H1 (cell line): ENCODE results near the gene AHDC1. TPM values are rescaled to one million over a fixed set of nuclear protein-coding genes. Genes with fewer than 3 reads are reported as not detected.

ENCODE experiments used
- CTCF ChIA-PET: fragments of 300-600 bp; sonication (Branson Sonifier 250); formaldehyde crosslinking; loops from one replicate; lab custom pipeline; 2021; ENCODE audit not compliant: partially characterized antibody; lab: Charles Lee
- POLR2A ChIA-PET: fragments of 300-600 bp; sonication (Branson Sonifier 250); formaldehyde crosslinking; loops from one replicate; lab custom pipeline; 2021; ENCODE audit warnings: inconsistent platforms; ENCODE audit not compliant: partially characterized antibody; lab: Charles Lee
- DNase-seq, 2 experiments: peaks; one replicate each; pipeline versions ENCODE4 v3.0.0 to v3.0.0-alpha.2; 2010 to 2022; ENCODE audit warnings: low spot score in 2 of 2, low read depth in 1 of 2, mixed read lengths in 1 of 2
- FAIRE-seq: peaks from 2 replicates; lab custom pipeline; 2011; peaks lifted over from hg19 to GRCh38; lab: Jason Lieb, UNC
- H2AFZ ChIP-seq: 2 replicates; pipeline ENCODE4 v1.8.1; 2012; ENCODE audit warnings: low read length, inconsistent platforms
- H2AK5ac ChIP-seq: 2 replicates; pipeline ENCODE4 v1.6.1; 2013; ENCODE audit warnings: low read depth, low read length
- H2BK120ac ChIP-seq: replicated peaks from 2 replicates; pipeline ENCODE3; 2013; ENCODE audit warnings: low read depth, low read length, inconsistent platforms
- H2BK12ac ChIP-seq: 2 replicates; pipeline ENCODE4 v1.6.1; 2013; ENCODE audit warnings: low read depth, low read length
- H2BK15ac ChIP-seq: 2 replicates; pipeline ENCODE4 v1.6.1; 2013; ENCODE audit warnings: low read length
- H2BK20ac ChIP-seq: 2 replicates; pipeline ENCODE4 v1.6.1; 2013; ENCODE audit warnings: low read length
- H2BK5ac ChIP-seq: 2 replicates; pipeline ENCODE4 v1.6.1; 2013; ENCODE audit warnings: low read depth, low read length
- H3K14ac ChIP-seq: 2 replicates; pipeline ENCODE4 v1.6.1; 2013; ENCODE audit warnings: inconsistent platforms; ENCODE audit not compliant: insufficient read length
- H3K18ac ChIP-seq: 2 replicates; pipeline ENCODE4 v1.6.1; 2013; ENCODE audit warnings: low read length; ENCODE audit errors: extremely low read depth
- H3K23ac ChIP-seq: 2 replicates; pipeline ENCODE4 v1.6.1; 2013; ENCODE audit warnings: inconsistent platforms; ENCODE audit not compliant: insufficient read length
- H3K23me2 ChIP-seq: 2 replicates; pipeline ENCODE4 v1.6.1; 2013; ENCODE audit warnings: low read depth, low read length
- H3K27ac ChIP-seq: 2 replicates; pipeline ENCODE4 v1.6.1; 2011; ENCODE audit warnings: low read depth, low read length, inconsistent platforms
- H3K27me3 ChIP-seq, 4 experiments: replicated peaks in 1 of 4; 1 replicate in 1 of 4; 2 replicates in 3 of 4; pipeline versions ENCODE4 v1.6.1 to v1.8.1; 2011 to 2013; ENCODE audit warnings: low read length in 3 of 4, mild to moderate bottlenecking in 3 of 4, inconsistent platforms in 2 of 4, mixed read lengths in 2 of 4, moderate library complexity in 1 of 4; ENCODE audit not compliant: control insufficient read depth in 3 of 4, insufficient read depth in 3 of 4; ENCODE audit errors: extremely low read depth in 1 of 4
- H3K36me3 ChIP-seq, 4 experiments: 2 replicates each; pipeline versions ENCODE4 v1.6.1 to v1.8.1; 2011 to 2013; ENCODE audit warnings: mild to moderate bottlenecking in 4 of 4, low read length in 3 of 4, moderate library complexity in 2 of 4, control low read depth in 1 of 4, inconsistent platforms in 1 of 4; ENCODE audit not compliant: insufficient read depth in 4 of 4, control insufficient read depth in 2 of 4
- H3K4ac ChIP-seq: replicated peaks from 2 replicates; pipeline ENCODE3; 2013; ENCODE audit warnings: low read length, low read depth, mixed read lengths, inconsistent platforms; ENCODE audit not compliant: insufficient read length
- H3K4me1 ChIP-seq, 4 experiments: replicated peaks in 1 of 4; 1 replicate in 1 of 4; 2 replicates in 3 of 4; pipeline versions ENCODE4 v1.6.1 to v1.8.1; 2011 to 2013; ENCODE audit warnings: low read length in 3 of 4, inconsistent platforms in 2 of 4, mixed read lengths in 1 of 4; ENCODE audit not compliant: insufficient read depth in 4 of 4, control insufficient read depth in 3 of 4
- H3K4me2 ChIP-seq, 2 experiments: 2 replicates each; pipeline versions ENCODE4 v1.6.1 to v1.8.1; 2011 to 2013; ENCODE audit warnings: low read depth in 2 of 2, low read length in 2 of 2, control low read depth in 1 of 2, inconsistent platforms in 1 of 2, mild to moderate bottlenecking in 1 of 2; ENCODE audit not compliant: insufficient read depth in 1 of 2
- H3K4me3 ChIP-seq, 4 experiments: fragments of 200-600, 300-600 bp in 1 of 4; sonication (generic), shearing (Covaris generic), sonication (Bioruptor Twin) in 1 of 4; 2 replicates each; pipeline versions ENCODE4 v1.5.1 to v1.8.1; 2011 to 2016; ENCODE audit warnings: low read length in 4 of 4, low read depth in 3 of 4, control low read depth in 2 of 4, inconsistent platforms in 2 of 4, mild to moderate bottlenecking in 2 of 4, mixed read lengths in 1 of 4, moderate library complexity in 1 of 4; ENCODE audit not compliant: insufficient read depth in 2 of 4; ENCODE audit errors: extremely low read depth in 1 of 4
- H3K56ac ChIP-seq: replicated peaks from 2 replicates; pipeline ENCODE3; 2013; ENCODE audit warnings: low read depth, mild to moderate bottlenecking, mixed read lengths, low read length, inconsistent platforms; ENCODE audit not compliant: insufficient read length
- H3K79me1 ChIP-seq: 2 replicates; pipeline ENCODE4 v1.6.1; 2013; ENCODE audit warnings: low read depth, low read length, control low read depth
- H3K79me2 ChIP-seq, 2 experiments: 2 replicates each; pipeline versions ENCODE4 v1.6.1 to v1.8.1; 2012 to 2013; ENCODE audit warnings: low read length in 2 of 2, mild to moderate bottlenecking in 2 of 2, inconsistent platforms in 1 of 2; ENCODE audit not compliant: insufficient read depth in 2 of 2, control insufficient read depth in 1 of 2
- H3K9ac ChIP-seq, 4 experiments: replicated peaks in 1 of 4; 1 replicate in 1 of 4; 2 replicates in 3 of 4; pipeline versions ENCODE4 v1.6.1 to v1.8.1; 2011 to 2013; ENCODE audit warnings: low read depth in 3 of 4, low read length in 3 of 4, control low read depth in 2 of 4, mild to moderate bottlenecking in 2 of 4, moderate library complexity in 2 of 4, inconsistent platforms in 1 of 4; ENCODE audit errors: extremely low read depth in 1 of 4
- H3K9me3 ChIP-seq, 2 experiments: 2 replicates each; pipeline versions ENCODE4 v1.6.1 to v1.8.1; 2012 to 2013; ENCODE audit warnings: mild to moderate bottlenecking in 2 of 2, moderate library complexity in 2 of 2, control low read depth in 1 of 2, inconsistent platforms in 1 of 2, low read depth in 1 of 2, low read length in 1 of 2, mixed read lengths in 1 of 2; ENCODE audit not compliant: insufficient read depth in 2 of 2
- H4K20me1 ChIP-seq, 2 experiments: replicated peaks in 1 of 2; 2 replicates each; pipeline versions ENCODE3 to v1.8.1; 2011 to 2013; ENCODE audit warnings: inconsistent platforms in 2 of 2, low read length in 2 of 2, mild to moderate bottlenecking in 1 of 2; ENCODE audit not compliant: insufficient read depth in 2 of 2, control insufficient read depth in 1 of 2
- H4K5ac ChIP-seq: 2 replicates; pipeline ENCODE4 v1.6.1; 2013; ENCODE audit warnings: low read length, low read depth, mixed read lengths, inconsistent platforms; ENCODE audit not compliant: insufficient read length
- H4K8ac ChIP-seq: 2 replicates; pipeline ENCODE4 v1.8.0; 2013; ENCODE audit warnings: mild to moderate bottlenecking, moderate library complexity, low read length, inconsistent platforms; ENCODE audit not compliant: insufficient read depth; ENCODE audit errors: extremely low read depth
- H4K91ac ChIP-seq: replicated peaks from 2 replicates; pipeline ENCODE3; 2013; ENCODE audit warnings: low read length, mixed read lengths, inconsistent platforms; ENCODE audit not compliant: insufficient read length
- BRCA1 ChIP-seq: IDR thresholded peaks from 2 replicates; pipeline ENCODE4 v1.6.1; 2012; ENCODE audit warnings: low read depth, low read length, improper control_type of control experiment
- GABPA ChIP-seq: IDR thresholded peaks from 2 replicates; pipeline ENCODE4 v1.6.1; 2011; ENCODE audit warnings: mild to moderate bottlenecking, low read length, moderate library complexity, borderline replicate concordance; ENCODE audit not compliant: insufficient read depth
- GTF2F1 ChIP-seq: IDR thresholded peaks from 2 replicates; pipeline ENCODE4 v1.6.1; 2012; ENCODE audit warnings: low read depth, low read length, improper control_type of control experiment, borderline replicate concordance
- HDAC2 ChIP-seq, 2 experiments: fragments of 300-600 bp in 1 of 2; sonication (generic) in 1 of 2; IDR thresholded peaks; 2 replicates each; pipeline ENCODE4 v1.6.1; 2011 to 2012; ENCODE audit warnings: low read depth in 2 of 2, low read length in 2 of 2, mild to moderate bottlenecking in 2 of 2, moderate library complexity in 2 of 2, borderline replicate concordance in 1 of 2, inconsistent platforms in 1 of 2
- POLR2AphosphoS5 ChIP-seq: IDR thresholded peaks from 2 replicates; pipeline ENCODE4 v1.6.1; 2011; ENCODE audit warnings: low read depth, low read length
- RBBP5 ChIP-seq: IDR thresholded peaks from 2 replicates; pipeline ENCODE4 v1.7.1; 2012; ENCODE audit warnings: low read depth, mild to moderate bottlenecking, inconsistent platforms, low read length, moderate library complexity, borderline replicate concordance
- SAP30 ChIP-seq: fragments of 300-600 bp; sonication (generic); IDR thresholded peaks from 2 replicates; pipeline ENCODE4 v1.7.1; 2012; ENCODE audit warnings: low read length, moderate library complexity, mild to moderate bottlenecking, inconsistent platforms; ENCODE audit not compliant: insufficient read depth, insufficient replicate concordance
- WGBS, 2 experiments: shearing (Covaris generic) in 1 of 2; methylation state at CpG; one replicate each; pipeline versions ENCODE4 v1.1.6 to v1.1.7; 2013 to 2015; ENCODE audit warnings: low lambda C conversion rate in 2 of 2, mixed read lengths in 2 of 2, inconsistent platforms in 1 of 2, low coverage in 1 of 2, missing lambda C conversion rate in 1 of 2; ENCODE audit not compliant: insufficient replicate concordance in 2 of 2, insufficient coverage in 1 of 2, insufficient read length in 1 of 2; ENCODE audit errors: extremely low coverage in 1 of 2, missing lambda C conversion rate in 1 of 2; 5-methylcytosine and 5-hydroxymethylcytosine counted together
- polyA plus RNA-seq, 7 experiments: library from polyadenylated mRNA; depleted of rRNA in 3 of 7; stranded (reverse) in 5 of 7; unstranded in 2 of 7; fragments of >200 nt in 5 of 7; fragments of 200-250 nt in 2 of 7; gene quantifications; 1 replicate in 5 of 7; 2 replicates in 1 of 7; 4 replicates in 1 of 7; pipeline versions ENCODE4 v1.2.1 to v1.2.3, GENCODE V29; 2011 to 2013; ENCODE audit warnings: missing spikeins in 2 of 7, mixed read lengths in 2 of 7
- total RNA-seq: library from RNA; stranded (reverse); fragmentation: NEBNext Ultra II Directional; extraction: Animal tissue kit (Norgen Biotek cat#: 25700); gene quantifications from 2 replicates; pipeline ENCODE4 v1.2.1, GENCODE V29; 2021

AHDC1 gene
- total and polyA plus RNA-seq, 2 of the 8 experiments (the other 6 are each of a cell fraction or from before 2014, with no cell fraction given), result 4.4 to 35.1 TPM

DNA sequence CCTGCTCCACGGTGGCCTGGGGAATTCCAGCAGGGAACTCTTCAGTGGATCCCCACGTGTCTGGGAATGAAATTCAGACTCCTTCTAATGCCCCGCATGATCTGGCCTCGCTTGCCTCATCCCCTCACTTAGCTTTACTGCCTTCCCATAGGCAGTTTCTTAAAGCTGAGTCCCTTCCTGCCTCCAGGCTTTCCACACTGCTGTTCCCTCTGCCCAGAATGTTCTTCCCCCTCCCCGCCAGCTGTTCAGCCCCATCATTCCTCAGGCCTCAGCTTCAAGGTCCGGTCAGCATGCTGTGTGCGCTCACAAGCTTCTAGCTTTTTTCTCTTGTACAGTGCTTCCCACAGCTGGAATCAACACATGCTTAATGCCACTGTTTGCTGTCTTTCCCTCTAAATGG lies 59.1 kb downstream of the AHDC1 start:
- H2BK120ac ChIP-seq, result no peak overlapping the region
- 85% methylated on average over 7 of the region's 7 CpGs; no CpG with 5 or more reads in 1 of the 2 experiments for WGBS, 2 experiments
- no peak overlapping the region for H2BK12ac ChIP-seq
- TF ChIP-seq RBBP5 (no peak), GABPA (no peak), GTF2F1 (no peak), POLR2AphosphoS5 (no peak), BRCA1 (no peak), SAP30 (no peak), HDAC2 (IDR thresholded peaks at IDR 0.05; ENCODE audit: borderline replicate concordance in 1 of 2, low read depth in 2 of 2, low read length in 2 of 2) (no peak)
- H3K23me2 ChIP-seq, result no peaks in the 10 kb centered on the region
- no peak overlapping the region for H2BK20ac ChIP-seq
- H3K14ac ChIP-seq, result no peak overlapping the region
- H2BK5ac ChIP-seq, result peak overlapping the region; percentile 62; the same call in 1 of the 2 replicates
- H4K8ac ChIP-seq, result no peak overlapping the region; the same call in 1 of the 2 replicates
- H3K79me2 ChIP-seq, result no peaks in the 10 kb centered on the region
- FAIRE-seq (no peak), DNase-seq (no peak)
- no peak overlapping the region for H3K9ac ChIP-seq
- no peak overlapping the region for H3K27ac ChIP-seq
- ChIA-PET POLR2A (interaction anchor here (1.0 to 1.3 kb wide), 2 partner anchors 10 to 21 kb away, joined by 3 to 5 read pairs; no protein-coding TSS in a partner anchor), CTCF (interaction anchor here (1.0 to 56.1 kb wide), 7 partner anchors 9 to 132 kb away, joined by 3 to 1807 read pairs (median 9); partner anchors contain the start of gene AHDC1)
- no peak overlapping the region for H3K4me2 ChIP-seq
- no peak overlapping the region for H2AFZ ChIP-seq
- H3K36me3 ChIP-seq, result peaks cover 4 to 23% (median 11%) of the 10 kb centered on the region in 4 experiments; a peak in 4 of 8 replicates
- no peaks in the 10 kb centered on the region for H3K27me3 ChIP-seq
- H4K91ac ChIP-seq, result no peak overlapping the region
- peaks cover 0 to 7% (median 4%) of the 10 kb centered on the region in 4 experiments; a peak in 5 of 7 replicates for H3K4me1 ChIP-seq
- H3K9me3 ChIP-seq, result no peaks in the 10 kb centered on the region
- no peak overlapping the region for H3K56ac ChIP-seq
- no peak overlapping the region for H3K4ac ChIP-seq
- H3K79me1 ChIP-seq, result no peaks in the 10 kb centered on the region; the same call in 1 of the 2 replicates
- H3K18ac ChIP-seq, result no peak overlapping the region
- no peak overlapping the region for H2AK5ac ChIP-seq
- H3K4me3 ChIP-seq, result no peak overlapping the region
- H4K5ac ChIP-seq, result no peak overlapping the region
- H3K23ac ChIP-seq, result no peak overlapping the region
- H4K20me1 ChIP-seq, result peaks cover 0 to 1% of the 10 kb centered on the region in 2 experiments
- no peak overlapping the region for H2BK15ac ChIP-seq
